HFF-Myc (cell line): ENCODE measurements around the gene FGF16.

Experiments used
- DNase-seq: peaks from one replicate; pipeline ENCODE4 v3.0.0-alpha.2; 2011; ENCODE audit warnings: low read depth; ENCODE audit errors: extremely low read depth
- H3K4me3 ChIP-seq: replicated peaks from 2 replicates; pipeline ENCODE4 v1.5.1; 2011; ENCODE audit warnings: low read depth, mild to moderate bottlenecking, control low read depth, low read length
- TF ChIP-seq, protein P1 (sequence below): IDR thresholded peaks from 2 replicates; pipeline ENCODE4 v1.5.1; 2012; ENCODE audit warnings: mild to moderate bottlenecking, low read depth, low read length, control low read depth; ENCODE audit errors: missing control alignments

The FGF16 gene

DNA sequence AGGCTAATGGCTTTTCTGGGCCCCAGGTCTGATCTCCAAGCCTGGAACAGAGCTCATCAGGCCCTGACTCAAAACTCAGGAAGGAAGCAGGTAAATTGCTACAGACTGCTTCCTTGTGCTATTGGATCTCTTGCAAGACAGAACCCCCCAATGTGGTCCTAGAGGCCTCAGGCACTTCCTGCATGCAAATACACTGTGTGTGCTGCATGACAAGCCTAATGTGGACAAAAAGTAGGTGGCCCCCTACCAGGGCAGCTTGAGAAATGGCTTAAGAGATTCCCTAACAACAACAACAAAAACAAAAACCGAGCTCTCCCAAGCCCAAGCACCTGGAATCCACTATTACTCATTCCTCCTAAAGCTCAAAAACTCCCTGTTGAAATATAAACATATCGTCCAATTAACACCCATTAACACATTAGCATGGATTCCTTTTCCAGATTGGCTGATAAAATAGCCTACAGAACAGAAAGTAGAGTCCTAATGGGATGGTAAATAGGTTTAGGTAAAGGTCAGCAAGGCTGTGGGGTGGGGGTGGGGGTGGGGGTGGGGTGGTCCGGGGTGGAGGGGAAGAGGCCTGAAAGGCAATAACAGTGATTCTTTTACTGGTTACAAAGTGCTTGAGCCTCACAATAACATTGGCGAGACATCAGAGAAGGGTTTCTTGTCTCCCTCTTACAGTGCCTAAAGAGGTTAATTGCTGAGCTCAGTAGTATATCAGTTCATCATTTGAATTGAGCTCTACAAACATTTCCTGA lies 24.1 kb upstream of the FGF16 start:
- H3K4me3 ChIP-seq, result no peak overlapping the region
- TF ChIP-seq, protein P1, sequence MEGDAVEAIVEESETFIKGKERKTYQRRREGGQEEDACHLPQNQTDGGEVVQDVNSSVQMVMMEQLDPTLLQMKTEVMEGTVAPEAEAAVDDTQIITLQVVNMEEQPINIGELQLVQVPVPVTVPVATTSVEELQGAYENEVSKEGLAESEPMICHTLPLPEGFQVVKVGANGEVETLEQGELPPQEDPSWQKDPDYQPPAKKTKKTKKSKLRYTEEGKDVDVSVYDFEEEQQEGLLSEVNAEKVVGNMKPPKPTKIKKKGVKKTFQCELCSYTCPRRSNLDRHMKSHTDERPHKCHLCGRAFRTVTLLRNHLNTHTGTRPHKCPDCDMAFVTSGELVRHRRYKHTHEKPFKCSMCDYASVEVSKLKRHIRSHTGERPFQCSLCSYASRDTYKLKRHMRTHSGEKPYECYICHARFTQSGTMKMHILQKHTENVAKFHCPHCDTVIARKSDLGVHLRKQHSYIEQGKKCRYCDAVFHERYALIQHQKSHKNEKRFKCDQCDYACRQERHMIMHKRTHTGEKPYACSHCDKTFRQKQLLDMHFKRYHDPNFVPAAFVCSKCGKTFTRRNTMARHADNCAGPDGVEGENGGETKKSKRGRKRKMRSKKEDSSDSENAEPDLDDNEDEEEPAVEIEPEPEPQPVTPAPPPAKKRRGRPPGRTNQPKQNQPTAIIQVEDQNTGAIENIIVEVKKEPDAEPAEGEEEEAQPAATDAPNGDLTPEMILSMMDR, result no peak
- DNase-seq, result no peak

DNA sequence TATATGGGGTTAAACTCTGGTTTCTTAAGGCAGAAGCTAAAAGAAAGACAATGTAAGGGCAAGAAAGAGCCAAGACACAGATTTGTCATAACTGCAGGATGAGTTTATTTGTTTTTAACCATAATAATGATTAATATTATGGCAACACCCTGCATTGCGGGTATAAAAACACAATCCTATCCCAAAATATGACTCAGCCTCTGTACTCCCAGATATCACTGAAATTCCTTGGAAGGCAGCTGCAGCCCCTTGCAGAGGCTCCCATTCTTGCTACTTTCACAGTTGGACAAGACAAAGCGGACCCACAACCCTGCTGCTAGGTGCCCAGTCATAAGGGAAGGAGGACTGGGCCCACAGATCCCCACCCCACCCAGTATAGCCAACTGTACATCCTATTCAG lies 20.4 kb upstream of the FGF16 start:
- no peak overlapping the region for H3K4me3 ChIP-seq
- TF ChIP-seq, protein P1, result no peak
- DNase-seq, result no peak

DNA sequence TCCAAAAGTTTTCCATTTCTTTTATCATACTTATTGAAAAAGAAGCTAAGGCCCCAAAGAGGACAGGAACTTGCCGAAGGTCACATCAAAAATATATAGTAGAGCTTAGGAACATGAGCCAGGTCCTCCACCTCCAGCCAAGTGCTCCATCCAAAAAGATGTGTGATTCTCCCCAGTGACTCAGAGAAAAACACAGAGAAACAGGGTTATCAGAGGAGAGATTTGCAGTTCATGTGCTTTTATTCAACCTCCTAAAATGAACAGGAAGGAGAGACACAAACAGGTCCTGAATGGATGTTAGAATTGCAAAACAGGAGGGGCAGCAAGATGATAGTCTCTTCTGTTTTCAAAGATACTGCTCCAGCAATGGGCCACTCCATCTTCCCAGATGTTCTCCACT lies 19.6 kb upstream of the FGF16 start:
- TF ChIP-seq, protein P1, result no peak
- DNase-seq, result no peak
- no peak overlapping the region for H3K4me3 ChIP-seq

DNA sequence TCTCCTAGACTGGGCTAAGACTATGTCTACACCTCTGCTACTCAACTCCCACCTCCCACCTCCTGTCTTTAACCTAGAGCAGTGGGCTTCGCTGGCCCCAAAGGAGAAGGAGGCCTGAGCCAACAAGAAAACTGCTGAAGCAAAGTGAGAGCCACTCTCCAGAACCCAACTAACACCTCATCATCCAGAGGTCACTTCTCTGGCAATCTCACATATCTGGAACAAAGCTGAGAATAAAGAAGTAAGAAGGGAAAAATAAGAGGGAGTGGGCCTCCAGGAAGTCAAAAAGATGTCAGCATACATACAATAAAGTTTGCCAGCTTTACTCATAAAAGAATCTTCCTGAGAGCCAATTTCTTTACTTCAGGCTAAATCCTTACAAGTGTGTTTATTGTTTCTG lies 18.6 kb upstream of the FGF16 start:
- TF ChIP-seq, protein P1, result no peak
- no peak overlapping the region for H3K4me3 ChIP-seq
- DNase-seq, result no peak

DNA sequence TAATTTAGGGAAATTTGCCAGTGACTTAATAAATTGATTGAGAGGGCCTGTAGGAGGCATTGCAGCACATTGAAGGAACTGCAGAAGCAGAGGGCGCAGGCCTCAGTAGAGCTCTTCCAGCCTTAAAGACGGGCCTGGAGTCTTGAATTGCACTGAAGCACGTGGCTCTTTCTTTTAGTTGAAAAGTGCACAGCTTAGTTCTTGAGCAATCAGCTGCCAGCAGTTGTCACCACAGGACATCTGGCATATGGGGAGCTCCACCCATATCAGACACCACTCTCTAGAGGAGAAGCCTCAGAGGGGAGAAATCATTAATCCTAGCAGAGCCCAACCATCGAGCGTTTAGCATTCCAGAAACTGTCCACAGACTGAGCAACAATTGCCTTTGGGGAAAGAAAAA lies 16.0 kb upstream of the FGF16 start:
- H3K4me3 ChIP-seq, result no peak overlapping the region
- peak; percentile 27 for DNase-seq
- TF ChIP-seq, protein P1, result no peak

DNA sequence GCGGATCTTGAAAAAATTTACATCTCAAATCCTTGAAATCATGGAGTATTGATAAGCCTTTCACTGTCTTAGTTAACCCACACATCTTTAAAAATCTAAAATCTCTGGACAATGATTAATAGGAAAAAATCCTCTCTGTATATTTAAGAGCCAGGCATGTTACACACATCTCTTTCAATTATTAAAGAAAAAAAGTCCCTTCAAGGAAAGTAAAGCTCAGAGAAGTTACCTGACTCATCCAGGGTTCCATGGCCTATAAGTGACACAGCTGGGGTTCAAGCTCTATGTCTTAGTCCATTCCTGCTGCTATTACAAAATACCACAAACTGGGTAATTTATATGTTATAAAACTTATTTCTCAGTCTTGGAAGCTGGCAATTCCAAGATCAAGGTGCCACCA lies 14.2 kb upstream of the FGF16 start:
- TF ChIP-seq, protein P1, result no peak
- DNase-seq, result no peak
- H3K4me3 ChIP-seq, result no peak overlapping the region

DNA sequence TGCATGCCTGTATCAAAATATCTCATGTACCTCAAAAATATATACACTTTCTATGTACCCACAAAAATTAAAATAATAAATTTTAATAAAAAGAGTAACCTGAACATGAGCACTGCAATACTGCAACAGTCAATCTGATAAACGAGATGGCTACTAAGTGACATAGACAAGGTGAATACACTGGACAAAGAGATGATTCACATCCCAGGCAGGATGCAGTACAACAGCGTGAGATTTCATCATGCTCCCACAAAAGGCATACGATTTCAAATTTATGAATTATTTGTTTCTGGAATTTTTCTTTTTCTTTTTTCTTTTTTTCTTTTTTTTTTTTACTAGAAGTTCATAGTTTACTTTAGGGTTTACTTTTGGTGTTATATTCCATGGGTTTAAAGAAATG lies 12.2 kb upstream of the FGF16 start:
- no peak overlapping the region for H3K4me3 ChIP-seq
- DNase-seq, result no peak
- TF ChIP-seq, protein P1, result no peak
